K562 (cell line): ENCODE measurements around the gene CSKMT. TPM values are rescaled to one million over a fixed set of nuclear protein-coding genes. Genes with fewer than 3 reads are reported as not detected.

Experiments used
- ARID4B ChIP-seq: sonication (generic); formaldehyde crosslinking; IDR thresholded peaks from 2 replicates; pipeline ENCODE4 v1.8.0; 2022; ENCODE audit warnings: mild to moderate bottlenecking, missing genetic modification reagents
- ATF1 ChIP-seq, 2 experiments: fragments of 450-650 bp in 1 of 2; IDR thresholded peaks; 2 replicates each; pipeline ENCODE4 v1.6.1; 2016; ENCODE audit warnings: missing compliant biosample characterization in 1 of 2, missing genetic modification characterization in 1 of 2
- BRF2 ChIP-seq: IDR thresholded peaks from 3 replicates; pipeline ENCODE4 v1.6.1; 2011; ENCODE audit warnings: borderline replicate concordance, mild to moderate bottlenecking; ENCODE audit not compliant: insufficient read length, insufficient read depth
- CBX5 ChIP-seq: IDR thresholded peaks from 2 replicates; pipeline ENCODE4 v1.6.1; 2014; ENCODE audit warnings: low read depth, borderline replicate concordance
- ELF4 ChIP-seq: fragments of 450-650 bp; formaldehyde crosslinking; IDR thresholded peaks from 2 replicates; pipeline ENCODE4 v1.4.0; 2022; ENCODE audit warnings: missing genetic modification characterization
- HNRNPLL ChIP-seq: fragments of 200-400 bp; formaldehyde crosslinking; IDR thresholded peaks from 2 replicates; pipeline ENCODE4 v1.6.1; 2017; ENCODE audit warnings: low read length, low read depth, mild to moderate bottlenecking; ENCODE audit not compliant: poor library complexity, severe bottlenecking
- MEF2A ChIP-seq: IDR thresholded peaks from 2 replicates; pipeline ENCODE4 v1.6.1; 2011; ENCODE audit warnings: low read depth, mild to moderate bottlenecking, low read length, moderate library complexity; ENCODE audit not compliant: control insufficient read depth
- MEIS2 ChIP-seq: fragments of 450-650 bp; IDR thresholded peaks from 2 replicates; pipeline ENCODE4 v1.6.1; 2014; ENCODE audit warnings: mild to moderate bottlenecking; ENCODE audit not compliant: partially characterized antibody
- SAFB2 ChIP-seq: fragments of 200-400 bp; formaldehyde crosslinking; IDR thresholded peaks from 2 replicates; pipeline ENCODE4 v1.6.1; 2018; ENCODE audit warnings: borderline replicate concordance, low read length, low read depth, moderate library complexity; ENCODE audit not compliant: severe bottlenecking
- STAT5B ChIP-seq: fragments of 250-450 bp; sonication (Bioruptor Pico); IDR thresholded peaks from 2 replicates; pipeline ENCODE4 v1.8.0; 2021; ENCODE audit warnings: mild to moderate bottlenecking, inconsistent platforms
- ZBTB49 ChIP-seq: sonication (generic); formaldehyde crosslinking; IDR thresholded peaks from 2 replicates; pipeline ENCODE4 v1.8.0; 2022; ENCODE audit warnings: missing genetic modification reagents, mild to moderate bottlenecking, borderline replicate concordance
- ZNF584 ChIP-seq: fragments of 200-800 bp; sonication (Bioruptor generic); IDR thresholded peaks from 2 replicates; pipeline ENCODE4 v1.6.1; 2016; ENCODE audit warnings: low read depth, mild to moderate bottlenecking, missing genetic modification characterization, missing compliant biosample characterization
- ZNF77 ChIP-seq: fragments of 250-450 bp; sonication (Bioruptor Pico); IDR thresholded peaks from 2 replicates; pipeline ENCODE4 v1.5.0; 2020
- polyA plus RNA-seq, 8 experiments: library from polyadenylated mRNA; depleted of rRNA in 4 of 8; stranded (reverse) in 5 of 8; unstranded in 3 of 8; fragments of >200 nt; fragmentation: Nextera tagmentation in 2 of 8; fragmentation: Illumina TruSeq in 1 of 8; extraction: Ambion mirVana in 2 of 8; extraction: Trizol in 1 of 8; gene quantifications; 2 replicates each; pipeline versions ENCODE4 v1.2.1 to v1.2.3, GENCODE V29; 2011 to 2014; ENCODE audit warnings: inconsistent platforms in 1 of 8, missing spikeins in 1 of 8
- total RNA-seq, 7 experiments: library from RNA; depleted of rRNA in 6 of 7; stranded (reverse); fragments of >200 nt in 6 of 7; fragmentation: Illumina TruSeq in 2 of 7; extraction: Trizol in 2 of 7; gene quantifications; 2 replicates each; pipeline versions ENCODE4 v1.2.1 to v1.2.3, GENCODE V29; 2011 to 2021; ENCODE audit warnings: low replicate concordance in 1 of 7
- TF ChIP-seq, protein P1 (sequence below): fragments of 250-450 bp; sonication (Bioruptor Pico); IDR thresholded peaks from 2 replicates; pipeline ENCODE4 v1.9.0; 2021; ENCODE audit warnings: mild to moderate bottlenecking, inconsistent platforms
- TF ChIP-seq, protein P2 (sequence below): fragments of 250-450 bp; sonication (Bioruptor Pico); IDR thresholded peaks from 2 replicates; pipeline ENCODE4 v1.5.0; 2021

Gene CSKMT
- total and polyA plus RNA-seq, 9 of the 15 experiments (the other 6 are each of a cell fraction or from before 2014, with no cell fraction given) = 10.3 to 108 (median 27.2) TPM

GRCh38 chr11:62652161-62653006 is 12.7 kb upstream of the CSKMT start (continued):
- TF ChIP-seq, protein P1, sequence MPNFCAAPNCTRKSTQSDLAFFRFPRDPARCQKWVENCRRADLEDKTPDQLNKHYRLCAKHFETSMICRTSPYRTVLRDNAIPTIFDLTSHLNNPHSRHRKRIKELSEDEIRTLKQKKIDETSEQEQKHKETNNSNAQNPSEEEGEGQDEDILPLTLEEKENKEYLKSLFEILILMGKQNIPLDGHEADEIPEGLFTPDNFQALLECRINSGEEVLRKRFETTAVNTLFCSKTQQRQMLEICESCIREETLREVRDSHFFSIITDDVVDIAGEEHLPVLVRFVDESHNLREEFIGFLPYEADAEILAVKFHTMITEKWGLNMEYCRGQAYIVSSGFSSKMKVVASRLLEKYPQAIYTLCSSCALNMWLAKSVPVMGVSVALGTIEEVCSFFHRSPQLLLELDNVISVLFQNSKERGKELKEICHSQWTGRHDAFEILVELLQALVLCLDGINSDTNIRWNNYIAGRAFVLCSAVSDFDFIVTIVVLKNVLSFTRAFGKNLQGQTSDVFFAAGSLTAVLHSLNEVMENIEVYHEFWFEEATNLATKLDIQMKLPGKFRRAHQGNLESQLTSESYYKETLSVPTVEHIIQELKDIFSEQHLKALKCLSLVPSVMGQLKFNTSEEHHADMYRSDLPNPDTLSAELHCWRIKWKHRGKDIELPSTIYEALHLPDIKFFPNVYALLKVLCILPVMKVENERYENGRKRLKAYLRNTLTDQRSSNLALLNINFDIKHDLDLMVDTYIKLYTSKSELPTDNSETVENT = no peak
- TF ChIP-seq ZNF77 (CRISPR knock-in tag) = no peak
- no peak for TF ChIP-seq HNRNPLL
- TF ChIP-seq SAFB2 = no peak
- TF ChIP-seq ZBTB49 = no peak
- no peak for TF ChIP-seq ATF1 (CRISPR knock-in tag; IDR thresholded peaks at IDR 0.05)
- TF ChIP-seq ATF1 (tag; IDR thresholded peaks at IDR 0.05) = no peak
- no peak for TF ChIP-seq BRF2
- no peak for TF ChIP-seq CBX5
- TF ChIP-seq STAT5B (CRISPR knock-in tag) = no peak
- TF ChIP-seq MEF2A = no peak
- TF ChIP-seq, protein P2, sequence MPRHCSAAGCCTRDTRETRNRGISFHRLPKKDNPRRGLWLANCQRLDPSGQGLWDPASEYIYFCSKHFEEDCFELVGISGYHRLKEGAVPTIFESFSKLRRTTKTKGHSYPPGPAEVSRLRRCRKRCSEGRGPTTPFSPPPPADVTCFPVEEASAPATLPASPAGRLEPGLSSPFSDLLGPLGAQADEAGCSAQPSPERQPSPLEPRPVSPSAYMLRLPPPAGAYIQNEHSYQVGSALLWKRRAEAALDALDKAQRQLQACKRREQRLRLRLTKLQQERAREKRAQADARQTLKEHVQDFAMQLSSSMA = no peak
- no peak for TF ChIP-seq ARID4B (CRISPR knock-in tag)
- peak; percentile 54 for TF ChIP-seq MEIS2
- TF ChIP-seq ZNF584 (CRISPR knock-in tag) = no peak
- no peak for TF ChIP-seq ELF4
